NCI-H526 (cell line): ENCODE measurements around the gene SMIM44.
"Not testable (repeated sequence)": the region's sequence is repeated elsewhere in the genome, so short reads cannot be mapped to it uniquely, and the experiment has no call there.

Source experiments
- DNase-seq, 2 experiments: peaks; one replicate each; lab custom pipeline; 2025; lab: John Stamatoyannopoulos, UW

Gene SMIM44

DNA sequence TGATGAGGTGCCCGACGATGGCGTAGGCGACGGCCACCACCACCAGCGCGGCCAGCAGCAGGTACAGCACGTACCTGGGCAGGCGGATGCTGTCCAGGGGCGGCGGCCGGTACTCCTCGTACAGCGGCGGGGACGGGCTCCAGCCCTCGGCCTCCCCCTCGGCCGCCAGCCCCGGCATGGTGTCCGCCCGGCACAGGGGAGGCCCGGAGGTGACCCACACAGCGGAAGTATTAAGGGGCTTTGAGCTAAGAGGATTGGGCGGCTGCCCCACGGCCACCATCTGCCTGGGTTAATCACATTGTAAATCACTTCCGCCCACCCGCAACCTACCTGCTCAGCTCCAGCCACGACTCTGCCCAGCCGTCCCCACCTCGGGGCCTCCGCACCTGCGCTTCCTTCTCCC, at the start of gene SMIM44:
Gene SMIM44, minus strand, starts transcription at position 216 of the 403 bp plus-strand sequence. Its CDS starts 38 bp downstream, at position 178.
- no peak for DNase-seq

DNA sequence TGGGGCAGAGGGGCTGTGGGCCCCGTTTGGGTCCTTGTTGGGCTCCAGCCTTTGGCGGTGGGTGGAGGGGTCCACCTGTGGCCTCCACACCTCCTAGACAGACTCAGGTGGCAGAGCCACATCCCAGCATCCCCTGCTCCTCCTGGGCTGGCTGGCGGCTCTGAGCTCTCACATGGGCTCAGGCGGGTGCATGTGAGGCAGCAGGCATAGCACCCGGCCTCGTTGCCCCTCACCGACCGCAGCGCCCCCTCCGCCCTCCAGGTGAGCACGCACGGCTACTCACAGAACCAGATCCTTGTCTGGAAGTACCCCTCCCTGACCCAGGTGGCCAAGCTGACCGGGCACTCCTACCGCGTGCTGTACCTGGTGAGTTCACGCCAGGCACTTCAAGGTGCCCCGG, 49.8 kb upstream of the SMIM44 start:
- no peak for DNase-seq

DNA sequence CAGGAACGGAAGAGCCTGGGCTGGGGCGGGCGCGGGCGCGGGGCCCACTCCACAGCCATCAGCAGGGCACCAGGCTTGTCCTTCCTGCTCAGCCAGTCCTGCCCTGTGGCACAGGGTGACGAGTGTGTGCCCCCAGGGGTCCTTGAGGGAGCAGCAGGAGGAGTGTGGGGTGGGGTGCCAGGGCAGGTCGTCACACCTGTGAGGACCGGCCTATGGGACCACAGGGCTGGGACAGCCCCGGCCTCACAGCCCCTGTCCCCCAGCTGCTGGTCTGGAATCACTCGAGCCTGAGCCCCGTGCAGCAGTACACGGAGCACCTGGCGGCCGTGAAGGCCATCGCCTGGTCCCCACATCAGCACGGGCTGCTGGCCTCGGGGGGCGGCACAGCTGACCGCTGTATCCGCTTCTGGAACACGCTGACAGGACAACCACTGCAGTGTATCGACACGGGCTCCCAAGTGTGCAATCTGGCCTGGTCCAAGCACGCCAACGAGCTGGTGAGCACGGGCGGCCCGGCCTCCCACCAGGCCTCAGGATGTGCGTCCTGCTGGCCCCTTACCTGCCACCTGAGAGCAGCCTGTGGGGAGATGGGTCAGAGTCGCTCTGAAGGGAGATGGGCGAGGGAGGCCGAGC, 49.0 kb upstream of the SMIM44 start:
- DNase-seq, result no peak

DNA sequence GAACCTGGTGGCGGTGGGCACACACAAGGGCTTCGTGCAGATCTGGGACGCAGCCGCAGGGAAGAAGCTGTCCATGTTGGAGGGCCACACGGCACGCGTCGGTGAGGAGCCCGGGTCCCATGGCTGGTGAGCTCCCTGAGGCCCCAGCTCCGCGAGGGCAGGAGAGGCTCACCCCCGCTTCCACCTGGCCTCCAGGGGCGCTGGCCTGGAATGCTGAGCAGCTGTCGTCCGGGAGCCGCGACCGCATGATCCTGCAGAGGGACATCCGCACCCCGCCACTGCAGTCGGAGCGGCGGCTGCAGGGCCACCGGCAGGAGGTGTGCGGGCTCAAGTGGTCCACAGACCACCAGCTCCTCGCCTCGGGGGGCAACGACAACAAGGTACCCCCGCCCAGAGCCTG, 48.5 kb upstream of the SMIM44 start:
- DNase-seq, result no peak

DNA sequence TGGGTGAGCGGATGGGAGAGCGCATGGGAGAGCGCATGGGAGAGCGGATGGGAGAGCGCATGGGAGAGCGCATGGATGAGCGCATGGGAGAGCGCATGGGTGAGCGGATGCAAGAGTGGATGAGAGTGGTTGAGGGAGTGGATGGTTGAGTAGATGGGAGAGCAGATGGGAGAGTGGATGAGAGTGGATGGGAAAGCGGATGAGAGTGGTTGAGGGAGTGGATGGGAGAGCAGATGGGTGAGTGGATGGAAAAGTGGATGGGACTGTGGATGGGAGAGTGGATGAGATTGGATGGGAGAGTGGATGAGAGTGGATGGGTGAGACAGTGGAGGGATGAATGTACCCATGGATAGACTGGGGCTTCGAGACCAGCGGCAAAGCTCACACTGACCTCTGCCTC, 47.1 kb upstream of the SMIM44 start:
- no peak for DNase-seq

DNA sequence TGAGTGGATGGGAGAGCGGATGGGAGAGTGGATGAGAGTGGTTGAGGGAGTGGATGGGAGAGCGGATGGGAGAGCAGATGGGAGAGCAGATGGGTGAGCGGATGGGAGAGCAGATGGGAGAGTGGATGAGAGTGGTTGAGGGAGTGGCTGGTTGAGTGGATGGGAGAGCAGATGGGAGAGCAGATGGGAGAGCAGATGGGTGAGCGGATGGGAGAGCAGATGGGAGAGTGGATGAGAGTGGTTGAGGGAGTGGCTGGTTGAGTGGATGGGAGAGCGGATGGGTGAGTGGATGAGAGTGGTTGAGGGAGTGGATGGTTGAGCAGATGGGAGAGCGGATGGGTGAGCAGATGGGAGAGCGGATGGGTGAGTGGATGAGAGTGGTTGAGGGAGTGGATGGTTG, 46.1 kb upstream of the SMIM44 start:
- DNase-seq, result not testable (repeated sequence)

DNA sequence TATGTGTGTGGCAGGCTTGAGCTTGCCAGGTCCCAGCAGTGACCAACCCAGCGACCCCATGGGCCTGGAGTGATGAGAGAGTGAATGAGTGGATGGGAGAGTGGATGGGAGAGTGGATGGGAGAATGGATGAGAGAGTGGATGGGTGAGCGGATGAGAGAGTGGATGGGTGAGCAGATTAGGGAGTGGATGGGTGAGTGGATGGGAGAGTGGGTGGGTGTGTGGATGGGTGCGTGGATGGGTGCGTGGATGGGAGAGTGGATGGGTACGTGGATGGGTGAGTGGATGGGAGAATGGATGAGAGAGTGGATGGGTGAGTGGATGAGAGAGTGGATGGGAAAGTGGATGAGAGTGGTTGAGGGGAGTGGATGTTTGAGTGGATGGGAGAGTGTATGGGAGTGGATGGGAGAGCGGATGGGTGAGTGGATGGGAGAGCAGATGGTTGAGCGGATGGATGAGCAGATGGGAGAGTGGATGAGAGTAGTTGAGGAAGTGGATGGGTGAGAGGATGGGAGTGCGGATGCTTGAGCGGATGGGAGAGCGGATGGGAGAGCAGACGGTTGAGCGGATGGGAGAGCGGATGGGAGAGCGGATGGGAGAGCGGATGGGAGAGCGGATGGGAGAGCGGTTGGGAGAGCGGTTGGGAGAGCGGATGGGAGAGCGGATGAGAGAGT, 45.4 kb upstream of the SMIM44 start:
- DNase-seq, result no peak

DNA sequence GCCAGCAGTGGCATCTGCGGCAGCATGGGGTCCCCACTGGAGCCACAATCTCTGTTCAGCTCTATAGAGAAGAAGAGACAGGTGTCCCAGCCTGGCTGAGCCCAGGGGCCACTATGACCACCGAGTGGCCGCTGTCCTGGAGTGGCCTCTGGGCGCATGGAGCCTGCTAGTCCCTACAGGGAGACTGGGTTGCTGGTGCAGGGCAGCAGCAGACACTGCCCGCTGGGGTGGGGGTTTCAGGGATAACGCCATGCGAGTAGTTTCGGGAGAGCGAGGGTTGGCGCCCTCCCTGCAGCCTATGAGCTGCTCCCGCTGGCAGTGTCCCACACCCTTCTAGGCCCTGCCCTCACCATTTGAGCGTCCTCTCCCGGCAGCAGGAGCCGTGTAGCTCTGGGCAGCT, 44.8 kb upstream of the SMIM44 start:
- DNase-seq, result no peak

DNA sequence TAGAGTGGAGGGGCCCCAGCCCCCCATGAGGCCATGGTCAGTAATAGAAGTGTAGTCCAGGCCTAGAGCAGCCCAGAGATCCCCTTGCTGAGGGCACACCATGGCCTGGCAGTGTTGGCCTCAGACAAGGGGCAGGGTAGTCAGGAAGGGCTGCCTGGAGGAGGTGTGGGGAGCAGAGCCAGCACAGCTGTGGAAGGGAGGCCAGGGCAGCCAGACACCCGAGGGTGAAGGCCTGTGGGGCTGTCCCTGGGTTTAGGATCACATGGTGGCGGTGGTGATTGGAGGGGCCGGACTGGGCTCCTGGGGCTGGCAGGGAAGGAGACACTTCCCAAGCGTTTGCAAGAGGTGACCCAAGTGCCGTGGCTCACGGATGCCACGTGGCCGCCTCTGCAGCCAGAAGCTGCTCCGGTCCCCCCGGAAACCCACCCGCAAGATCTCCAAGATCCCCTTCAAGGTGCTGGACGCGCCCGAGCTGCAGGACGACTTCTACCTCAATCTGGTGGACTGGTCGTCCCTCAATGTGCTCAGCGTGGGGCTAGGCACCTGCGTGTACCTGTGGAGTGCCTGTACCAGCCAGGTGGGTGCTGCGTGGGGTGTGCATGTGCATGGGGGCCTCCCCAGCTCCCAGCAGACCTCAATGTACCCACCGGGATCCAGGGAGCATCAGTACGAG, 44.1 kb upstream of the SMIM44 start:
- DNase-seq, result no peak

DNA sequence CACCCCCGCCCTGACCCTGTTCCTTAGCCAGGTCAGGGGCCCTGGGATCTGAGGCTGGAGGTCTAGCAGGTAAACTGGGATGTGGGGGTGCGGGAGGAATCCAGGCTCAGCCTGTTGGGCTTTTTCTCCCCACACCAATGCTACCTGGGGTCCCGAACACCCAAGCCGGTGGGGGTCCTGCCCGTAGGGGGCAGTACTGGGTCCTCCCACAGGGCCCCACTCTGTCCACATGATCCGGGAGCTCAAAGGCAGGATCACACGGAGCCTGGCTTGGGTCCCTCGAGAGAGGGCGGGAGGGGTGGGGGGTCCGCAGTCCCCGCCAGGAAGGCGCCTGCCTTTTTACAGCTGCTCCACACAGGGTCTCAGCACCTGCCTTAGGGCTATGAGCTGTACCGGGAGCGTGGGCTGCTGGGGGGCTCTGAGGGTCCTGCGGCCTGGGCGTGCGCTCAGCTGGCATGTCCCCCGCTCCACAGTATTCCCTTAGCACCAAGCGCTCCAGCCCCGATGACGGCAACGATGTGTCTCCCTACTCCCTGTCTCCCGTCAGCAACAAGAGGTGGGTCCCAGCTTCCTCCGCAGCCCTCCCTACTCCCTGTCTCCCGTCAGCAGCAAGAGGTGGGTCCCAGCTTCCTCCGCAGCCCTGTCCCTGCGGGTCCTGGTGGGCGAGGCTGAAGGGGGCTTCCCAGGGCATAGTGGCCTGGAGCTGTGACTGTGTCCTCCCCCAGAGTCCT, 43.4 kb upstream of the SMIM44 start:
- DNase-seq, result no peak

DNA sequence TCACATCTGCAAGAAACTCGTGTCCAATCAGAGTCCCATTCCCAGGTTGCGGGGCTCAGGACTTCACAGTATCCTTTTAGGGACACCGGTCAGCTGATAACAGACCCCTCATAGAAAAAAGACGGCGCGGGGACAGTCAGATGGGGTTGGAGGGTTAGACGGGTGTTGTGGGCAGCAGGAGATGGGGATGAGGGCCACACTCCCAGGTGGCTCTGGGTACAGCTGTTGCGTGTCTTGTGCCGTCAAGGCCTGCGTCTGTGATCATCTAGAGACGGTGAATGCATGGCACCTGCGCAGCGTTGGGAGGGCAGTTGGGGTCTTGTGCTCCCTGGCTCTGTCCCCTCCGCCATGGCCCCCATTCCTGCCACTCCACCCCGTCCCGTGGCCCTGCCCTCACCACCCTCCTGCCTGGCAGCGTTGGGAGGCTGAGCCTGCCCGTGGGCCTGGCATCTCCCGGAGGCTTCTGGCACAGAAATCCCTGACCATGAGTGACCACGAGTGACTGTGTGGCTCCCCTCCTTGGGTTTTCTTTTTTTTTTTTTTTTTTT, 41.7 kb upstream of the SMIM44 start:
- no peak for DNase-seq

DNA sequence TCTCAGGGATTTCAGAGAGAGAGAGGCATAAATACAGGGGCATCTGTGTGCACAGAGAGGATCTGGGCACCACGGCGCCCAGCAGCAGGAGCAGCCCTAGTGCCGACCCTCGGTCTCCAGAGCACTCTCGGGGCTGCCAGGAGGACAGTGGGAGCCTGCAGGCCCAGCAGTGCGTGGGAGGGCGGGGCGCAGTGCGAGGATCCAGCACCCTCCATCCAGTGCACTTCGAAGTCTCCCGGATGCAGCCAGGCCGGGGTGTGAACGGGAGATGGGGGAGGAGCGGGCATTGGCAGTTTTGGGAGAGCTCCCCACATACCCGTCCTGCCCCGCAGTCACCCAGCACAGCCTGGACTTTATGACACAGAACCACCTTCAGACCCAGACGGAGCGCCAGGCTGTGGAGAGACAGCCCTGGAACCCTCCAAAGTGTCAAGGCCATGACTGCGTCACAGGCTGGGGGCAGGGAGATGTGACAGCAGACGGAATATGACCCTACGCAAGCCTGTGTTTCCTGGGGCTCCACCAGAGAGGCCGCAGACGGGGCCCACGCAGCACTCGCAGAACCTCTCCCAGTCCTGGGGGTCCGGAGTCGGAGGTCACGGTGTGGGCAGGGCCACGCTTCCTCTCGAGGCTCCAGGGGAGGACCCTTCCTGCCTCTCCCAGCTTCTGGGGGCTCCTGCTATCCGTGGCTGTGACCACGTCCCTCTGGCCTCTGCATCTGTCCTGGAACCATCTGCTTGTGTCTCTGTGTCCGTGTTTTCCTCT, 41.0 kb upstream of the SMIM44 start:
- DNase-seq, result no peak

DNA sequence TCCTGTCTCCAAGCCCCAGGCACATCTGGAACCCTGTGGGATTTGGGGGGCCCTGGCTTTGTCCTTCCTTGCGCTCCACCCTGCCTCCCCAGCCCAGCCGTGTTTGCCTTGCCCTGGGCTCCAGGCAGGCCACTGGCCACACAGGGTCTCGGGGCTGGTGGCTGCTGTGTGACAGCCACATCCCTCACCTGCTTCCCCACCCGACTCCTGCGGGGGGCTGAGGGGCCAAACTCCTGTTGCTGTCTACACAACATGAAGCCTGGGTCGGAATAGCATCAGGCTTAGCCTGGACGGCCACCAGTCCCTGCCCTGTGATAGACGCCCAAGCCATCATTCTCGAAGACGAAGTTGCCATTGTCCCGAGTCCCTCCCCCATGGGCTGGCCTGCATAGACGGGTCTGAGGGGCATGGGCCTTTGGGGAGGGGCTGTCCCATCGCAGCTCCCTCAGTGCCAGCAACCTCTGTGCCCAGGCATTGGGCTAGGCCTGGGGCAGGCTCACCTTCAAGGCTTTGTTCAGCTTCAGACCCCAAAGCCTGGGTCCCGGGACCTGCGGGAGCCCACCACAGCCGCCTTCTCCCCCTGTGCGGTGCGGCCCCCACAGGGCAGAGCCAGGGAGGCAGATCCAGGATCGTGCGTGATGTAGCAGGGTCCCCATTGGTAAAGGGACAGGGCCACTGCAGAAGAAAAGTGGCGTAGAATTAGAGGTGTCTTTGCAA, 40.3 kb upstream of the SMIM44 start:
- DNase-seq, result no peak

DNA sequence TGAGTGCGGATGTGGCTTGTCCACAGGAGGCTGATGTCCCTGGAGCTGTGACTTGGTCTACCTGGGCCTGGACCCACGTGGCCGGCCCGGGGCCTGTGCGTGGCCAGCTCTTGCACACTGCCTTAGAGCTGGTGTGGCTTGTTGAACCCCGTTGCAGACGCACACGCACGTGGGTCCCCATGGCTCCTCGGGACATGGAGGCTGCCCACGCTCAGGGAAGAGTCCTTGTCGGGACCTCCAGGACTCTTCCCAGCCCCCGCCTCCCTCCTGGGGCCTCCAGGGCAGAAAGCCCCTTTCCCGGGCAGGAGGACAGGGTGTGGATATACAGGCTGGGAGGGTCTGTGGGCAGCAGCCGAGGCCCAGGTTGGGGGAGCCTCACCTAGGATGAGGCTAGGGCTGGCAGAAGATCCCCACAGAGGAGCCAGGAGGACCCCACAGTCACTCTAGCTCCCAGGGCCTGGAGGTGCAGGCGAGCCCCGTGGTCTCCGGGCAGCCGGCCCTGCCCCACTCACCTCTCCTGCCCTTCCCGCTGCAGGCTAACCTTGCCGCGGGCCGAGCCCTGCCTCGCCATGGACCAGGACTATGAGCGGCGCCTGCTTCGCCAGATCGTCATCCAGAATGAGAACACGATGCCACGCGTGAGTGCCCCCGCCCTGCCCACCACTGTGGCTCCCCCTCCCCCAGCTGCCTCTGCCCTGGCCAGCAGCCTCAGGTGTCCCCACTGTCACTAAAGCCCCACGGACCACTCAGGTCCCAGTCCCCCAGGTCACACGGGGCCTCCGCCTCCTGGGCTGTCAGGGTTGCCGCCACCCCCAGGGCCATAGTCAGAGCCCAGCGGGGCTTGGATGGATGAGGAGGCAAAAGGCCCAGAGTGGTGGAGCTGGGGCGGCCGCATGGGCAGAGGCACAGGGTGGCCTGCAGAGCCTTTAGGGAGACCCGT, 39.5 kb upstream of the SMIM44 start:
- DNase-seq, result no peak

DNA sequence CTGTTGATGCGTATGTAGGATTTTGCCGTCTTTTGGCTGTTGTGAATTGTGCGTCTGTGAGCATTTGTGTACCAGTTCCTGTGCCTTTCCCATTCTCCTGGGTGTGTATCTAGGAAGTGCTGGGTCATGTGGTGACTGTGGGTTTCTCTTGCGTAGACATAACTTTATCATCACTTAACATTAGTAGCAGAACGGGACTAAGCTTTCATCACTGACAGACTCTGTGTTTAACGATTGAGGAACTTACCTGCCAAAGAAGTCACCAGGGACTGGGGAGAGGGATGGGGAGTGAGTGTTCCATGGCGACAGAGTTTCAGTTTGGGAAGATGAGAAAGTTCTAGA, 37.8 kb upstream of the SMIM44 start:
- DNase-seq, result no peak

DNA sequence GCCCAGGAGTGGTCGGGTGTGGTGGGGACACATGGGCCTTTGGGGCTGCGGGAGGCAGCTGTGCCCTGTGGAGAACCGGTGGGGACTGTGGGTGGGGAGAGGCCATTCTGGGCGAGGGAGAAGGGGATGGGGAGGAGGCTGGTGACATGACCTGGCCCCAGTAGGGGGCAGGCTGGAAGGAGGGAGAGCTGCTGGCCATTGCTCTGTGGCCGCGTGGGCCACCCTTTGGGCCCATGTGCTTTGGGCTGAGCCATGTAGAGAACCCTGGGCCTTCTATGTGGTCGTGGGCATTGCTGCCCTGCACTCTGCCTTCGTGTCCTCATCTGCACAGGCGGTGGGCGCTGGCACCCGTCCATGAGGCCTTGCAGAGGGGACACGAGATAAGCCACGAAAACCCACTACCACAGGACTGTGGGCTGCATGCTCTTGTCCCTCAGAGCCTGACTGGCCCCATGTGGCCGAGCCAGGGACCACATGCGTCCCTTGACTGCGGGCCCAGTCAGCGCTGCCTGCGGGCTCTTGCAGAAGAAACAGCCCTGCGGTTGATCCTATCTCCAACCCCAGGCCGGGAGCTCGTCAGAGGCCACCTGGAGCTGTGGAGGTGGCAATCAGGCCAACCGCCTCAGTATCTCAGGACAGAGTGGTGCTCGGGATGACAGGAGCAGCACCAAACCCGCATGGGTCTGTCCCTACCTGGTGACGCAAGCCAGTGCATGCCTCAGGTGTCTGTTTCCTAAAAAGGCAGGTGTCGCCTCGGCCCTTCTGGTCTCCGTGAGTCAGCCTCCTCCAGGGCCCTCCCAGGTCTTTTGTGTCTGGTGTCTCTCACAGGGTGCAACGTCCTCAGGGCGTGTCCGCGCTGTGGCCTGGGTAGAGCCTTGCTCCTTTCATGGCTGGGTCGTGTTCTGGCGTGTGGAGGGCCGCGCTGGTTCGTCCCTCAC, 37.2 kb upstream of the SMIM44 start:
- no peak for DNase-seq

DNA sequence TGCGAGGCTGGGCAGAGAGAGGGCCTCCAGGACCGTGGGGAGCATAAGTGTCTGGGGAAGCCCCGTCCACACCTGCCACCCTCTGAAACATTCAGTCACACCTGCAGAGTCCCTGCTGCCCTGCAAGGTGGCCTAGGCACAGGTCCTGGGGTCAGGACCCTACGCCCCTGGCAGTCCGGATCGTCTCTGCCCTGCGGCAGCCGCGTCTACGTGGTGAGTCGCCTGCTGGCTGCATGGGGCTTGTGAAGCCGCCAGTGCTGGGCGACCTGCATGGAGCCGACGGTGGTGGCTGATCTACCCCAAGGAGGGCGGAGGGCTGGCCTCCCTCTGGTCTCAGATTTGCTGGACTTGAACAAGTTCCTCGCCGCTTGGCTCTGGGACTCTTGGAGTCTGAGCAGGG, 35.9 kb upstream of the SMIM44 start:
- no peak for DNase-seq

DNA sequence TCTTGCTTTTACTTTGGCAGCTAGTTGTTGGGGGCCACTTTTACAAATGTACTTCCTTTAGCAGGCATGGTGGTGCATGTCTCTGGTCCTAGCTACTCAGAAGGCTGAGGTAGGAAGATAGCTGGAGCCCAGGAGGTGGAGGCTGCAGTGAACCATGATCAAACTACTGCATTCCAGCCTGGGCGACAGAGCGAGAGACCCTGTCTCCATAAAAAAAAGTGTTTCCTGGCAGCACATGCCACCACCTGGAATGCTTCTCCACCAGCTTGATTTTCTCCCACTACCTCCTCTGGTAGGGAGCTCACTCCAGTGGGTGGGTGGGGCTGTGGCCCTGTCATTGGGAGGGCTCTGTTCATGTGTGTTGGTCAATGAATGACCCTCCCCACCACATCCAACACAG, 35.4 kb upstream of the SMIM44 start:
- no peak for DNase-seq

DNA sequence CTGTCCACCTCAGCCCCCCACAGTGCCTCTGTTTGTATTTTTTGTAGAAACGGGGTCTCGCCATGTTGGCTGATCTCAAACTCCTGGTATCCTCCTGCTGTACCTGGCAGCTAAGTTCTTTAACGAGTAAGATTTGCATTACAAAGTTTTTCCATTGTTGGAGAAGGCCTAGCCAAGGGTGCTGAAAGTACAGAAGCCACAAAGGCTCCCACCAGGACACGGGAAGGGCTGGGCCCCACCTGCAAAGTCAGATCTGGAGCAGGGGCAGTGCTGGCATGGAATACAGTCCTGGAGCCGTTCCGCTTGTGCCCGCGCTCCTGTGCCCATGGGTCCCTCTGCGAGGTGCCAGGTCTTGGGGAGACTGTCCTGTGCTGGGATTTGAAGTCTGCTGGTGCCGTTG, 35.0 kb upstream of the SMIM44 start:
- no peak for DNase-seq
